IMR-90 (cell line): ENCODE results near the gene AKNA. TPM values are rescaled to one million over a fixed set of nuclear protein-coding genes. Genes with fewer than 3 reads are reported as not detected.

Source experiments
- ATAC-seq: fragments of 200-7000 bp; cut with Tn5 transposase; 2 replicates; pipeline ENCODE4 v1.9.1; 2020; ENCODE audit warnings: low read depth, mild to moderate bottlenecking, moderate library complexity
- BruUV-seq: library from RNA; stranded (reverse); fragments of 400-500 nt; replicated peaks from 2 replicates; lab custom pipeline; 2021; lab: Mats Ljungman, UMichigan
- CTCF ChIA-PET: fragments of 300-600 bp; formaldehyde crosslinking; extraction: SDS; loops from one replicate; lab custom pipeline; 2021; ENCODE audit warnings: antibody characterized with exemption; lab: Yijun Ruan, JAX
- POLR2A ChIA-PET: fragments of 300-600 bp; sonication (Branson Sonifier 250); formaldehyde crosslinking; loops from one replicate; lab custom pipeline; 2022; ENCODE audit warnings: antibody characterized with exemption; ENCODE audit not compliant: unreplicated experiment; lab: Charles Lee
- DNase-seq: peaks from one replicate; pipeline ENCODE4 v3.0.0; 2013
- H2AFZ ChIP-seq: replicated peaks from 2 replicates; pipeline ENCODE3; 2013; ENCODE audit warnings: low read length, mild to moderate bottlenecking; ENCODE audit not compliant: poor library complexity
- H2AK5ac ChIP-seq: 2 replicates; pipeline ENCODE4 v1.6.1; 2013; ENCODE audit warnings: low read depth, low read length, inconsistent platforms
- H2AK9ac ChIP-seq: replicated peaks from 2 replicates; pipeline ENCODE3; 2013; ENCODE audit warnings: mild to moderate bottlenecking, low read depth, low read length, moderate library complexity; ENCODE audit not compliant: poor library complexity
- H2BK120ac ChIP-seq: 2 replicates; pipeline ENCODE4 v1.6.1; 2013; ENCODE audit warnings: low read depth, low read length, inconsistent platforms
- H2BK15ac ChIP-seq: 3 replicates; pipeline ENCODE4 v1.6.1; 2013; ENCODE audit warnings: low read depth, low read length, inconsistent platforms
- H2BK20ac ChIP-seq: 2 replicates; pipeline ENCODE4 v1.6.1; 2013; ENCODE audit warnings: low read depth, mild to moderate bottlenecking, inconsistent platforms, low read length, moderate library complexity
- H2BK5ac ChIP-seq: 2 replicates; pipeline ENCODE4 v1.6.1; 2013; ENCODE audit warnings: mild to moderate bottlenecking, low read depth, low read length, inconsistent platforms; ENCODE audit not compliant: poor library complexity, severe bottlenecking
- H3K14ac ChIP-seq: replicated peaks from 2 replicates; pipeline ENCODE4 v1.6.1; 2013; ENCODE audit warnings: low read depth, low read length, inconsistent platforms
- H3K18ac ChIP-seq: 2 replicates; pipeline ENCODE4 v1.6.1; 2013; ENCODE audit warnings: low read depth, low read length, control low read depth
- H3K23ac ChIP-seq: 2 replicates; pipeline ENCODE4 v1.6.1; 2013; ENCODE audit warnings: low read depth, low read length, inconsistent platforms
- H3K27ac ChIP-seq: 2 replicates; pipeline ENCODE4 v1.5.1; 2013; ENCODE audit warnings: mild to moderate bottlenecking, control low read depth, low read length; ENCODE audit not compliant: insufficient read depth
- H3K27me3 ChIP-seq: 2 replicates; pipeline ENCODE4 v1.6.1; 2013; ENCODE audit warnings: low read length; ENCODE audit not compliant: control insufficient read depth, insufficient read depth
- H3K36me3 ChIP-seq: 2 replicates; pipeline ENCODE4 v1.6.1; 2013; ENCODE audit warnings: low read length, mixed read lengths; ENCODE audit not compliant: control insufficient read depth, insufficient read depth
- H3K4ac ChIP-seq: 2 replicates; pipeline ENCODE4 v1.6.1; 2013; ENCODE audit warnings: low read depth, low read length, inconsistent platforms
- H3K4me1 ChIP-seq: 2 replicates; pipeline ENCODE4 v1.6.1; 2013; ENCODE audit warnings: low read length, mixed read lengths; ENCODE audit not compliant: control insufficient read depth, insufficient read depth
- H3K4me2 ChIP-seq: 2 replicates; pipeline ENCODE4 v1.6.1; 2013; ENCODE audit warnings: low read depth, mild to moderate bottlenecking, control low read depth, low read length, moderate library complexity
- H3K4me3 ChIP-seq: 2 replicates; pipeline ENCODE4 v1.5.1; 2013; ENCODE audit warnings: low read depth, mild to moderate bottlenecking, control low read depth, low read length, moderate library complexity; ENCODE audit not compliant: insufficient read depth
- H3K56ac ChIP-seq: 2 replicates; pipeline ENCODE4 v1.6.1; 2013; ENCODE audit warnings: low read length, inconsistent platforms; ENCODE audit not compliant: insufficient read depth; ENCODE audit errors: extremely low read depth
- H3K79me1 ChIP-seq, 2 experiments: 2 replicates each; pipeline ENCODE4 v1.6.1; 2013; ENCODE audit warnings: low read length in 2 of 2, inconsistent platforms in 1 of 2, low read depth in 1 of 2
- H3K9ac ChIP-seq: 2 replicates; pipeline ENCODE4 v1.6.1; 2013; ENCODE audit warnings: low read depth, low read length, control low read depth
- H3K9me1 ChIP-seq: 2 replicates; pipeline ENCODE4 v1.6.1; 2013; ENCODE audit warnings: low read length, inconsistent platforms; ENCODE audit not compliant: insufficient read depth
- H3K9me3 ChIP-seq: 2 replicates; pipeline ENCODE4 v1.6.1; 2013; ENCODE audit warnings: low read length; ENCODE audit not compliant: control insufficient read depth, insufficient read depth
- H4K20me1 ChIP-seq: 2 replicates; pipeline ENCODE4 v1.6.1; 2013; ENCODE audit warnings: low read length, inconsistent platforms; ENCODE audit not compliant: insufficient read depth
- H4K5ac ChIP-seq: 2 replicates; pipeline ENCODE4 v1.6.1; 2013; ENCODE audit warnings: mild to moderate bottlenecking, low read depth, low read length, control low read depth
- H4K8ac ChIP-seq, 2 experiments: 2 replicates each; pipeline ENCODE4 v1.6.1; 2013; ENCODE audit warnings: low read depth in 2 of 2, low read length in 2 of 2, control low read depth in 1 of 2, inconsistent platforms in 1 of 2
- H4K91ac ChIP-seq: 2 replicates; pipeline ENCODE4 v1.6.1; 2013; ENCODE audit warnings: low read depth, low read length, inconsistent platforms; ENCODE audit not compliant: insufficient read depth
- CEBPB ChIP-seq: IDR thresholded peaks from 2 replicates; pipeline ENCODE4 v1.6.1; 2012; ENCODE audit warnings: low read depth, low read length, improper control_type of control experiment
- CHD1 ChIP-seq: IDR thresholded peaks from 2 replicates; pipeline ENCODE4 v1.6.1; 2012; ENCODE audit warnings: low read depth, low read length, improper control_type of control experiment
- ELK1 ChIP-seq: fragments of 150-350 bp; IDR thresholded peaks from 2 replicates; pipeline ENCODE4 v1.6.1; 2016; ENCODE audit warnings: low read depth, mild to moderate bottlenecking, low read length, moderate library complexity, borderline replicate concordance
- MAFK ChIP-seq: IDR thresholded peaks from 2 replicates; pipeline ENCODE4 v1.6.1; 2012; ENCODE audit warnings: low read depth, low read length, improper control_type of control experiment
- MAZ ChIP-seq: IDR thresholded peaks from 2 replicates; pipeline ENCODE4 v1.6.1; 2012; ENCODE audit warnings: low read depth, mild to moderate bottlenecking, low read length, improper control_type of control experiment, moderate library complexity, borderline replicate concordance
- MXI1 ChIP-seq: IDR thresholded peaks from 2 replicates; pipeline ENCODE4 v1.6.1; 2012; ENCODE audit warnings: low read depth, mild to moderate bottlenecking, low read length, moderate library complexity, borderline replicate concordance
- POLR2A ChIP-seq: IDR thresholded peaks from 2 replicates; pipeline ENCODE4 v1.6.1; 2012; ENCODE audit warnings: mild to moderate bottlenecking, low read depth, low read length
- RAD21 ChIP-seq: IDR thresholded peaks from 2 replicates; pipeline ENCODE4 v1.6.1; 2012; ENCODE audit warnings: low read length, improper control_type of control experiment
- RCOR1 ChIP-seq: IDR thresholded peaks from 2 replicates; pipeline ENCODE4 v1.6.1; 2012; ENCODE audit warnings: mild to moderate bottlenecking, low read length, improper control_type of control experiment; ENCODE audit not compliant: insufficient replicate concordance
- RFX5 ChIP-seq: IDR thresholded peaks from 2 replicates; pipeline ENCODE4 v1.8.0; 2012; ENCODE audit warnings: low read depth, mild to moderate bottlenecking, low read length, moderate library complexity
- SMC3 ChIP-seq: fragments of 150-350 bp; IDR thresholded peaks from 2 replicates; pipeline ENCODE4 v1.6.1; 2016; ENCODE audit warnings: low read depth, mild to moderate bottlenecking, antibody characterized with exemption, low read length, moderate library complexity
- WGBS, 2 experiments: methylation state at CpG; one replicate each; pipeline versions ENCODE4 v1.1.5 to v1.1.7; 2013; ENCODE audit warnings: missing lambda C conversion rate in 2 of 2; ENCODE audit not compliant: insufficient read length in 1 of 2; ENCODE audit errors: extremely low coverage in 2 of 2; 5-methylcytosine and 5-hydroxymethylcytosine counted together
- dilution Hi-C: fragments of 300-500 bp; cut with HindIII; formaldehyde crosslinking; loops from one replicate; pipeline ENCODE4 v1.14.3; 2018; ENCODE audit warnings: low sequenced_read_pairs; ENCODE audit not compliant: unreplicated experiment
- in situ Hi-C: fragments of 300-500 bp; cut with MboI; formaldehyde crosslinking; loops from 3 replicates; pipeline ENCODE4 v1.14.3; 2019; ENCODE audit warnings: low sequenced_read_pairs, inconsistent platforms, mixed read lengths
- intact Hi-C: fragments of 100-400 bp; cut with micrococcal nuclease; formaldehyde crosslinking; loops from 2 replicates; pipeline ENCODE4 v1.10.0; 2022
- polyA plus RNA-seq, 3 experiments: library from polyadenylated mRNA; depleted of rRNA; stranded (reverse); fragments of >200 nt; gene quantifications; 2 replicates each; pipeline ENCODE4 v1.2.3, GENCODE V29; 2012; ENCODE audit warnings: low replicate concordance in 1 of 3
- total RNA-seq: library from RNA; depleted of rRNA; stranded (reverse); fragments of >200 nt; gene quantifications from 2 replicates; pipeline ENCODE4 v1.2.3, GENCODE V29; 2012
- TF ChIP-seq, protein P1 (sequence below): fragments of 150-350 bp; IDR thresholded peaks from 2 replicates; pipeline ENCODE4 v1.6.1; 2017; ENCODE audit warnings: mild to moderate bottlenecking, antibody characterized with exemption, low read length, low read depth

AKNA gene
- total and polyA plus RNA-seq, 2 of the 4 experiments (the other 2 are of a cell fraction): 2.7 to 7.3 TPM

- Histone ChIP-seq H2AK5ac (peak overlapping the region; percentile 69; the same call in 1 of the 2 replicates), H3K18ac (no peak overlapping the region; the same call in 1 of the 2 replicates), H2BK20ac (peak overlapping the region; percentile 62; the same call in 1 of the 2 replicates), H2AFZ (peak overlapping the region; percentile 96), H3K27ac (peak overlapping the region; percentile 28), H4K91ac (peak overlapping the region; percentile 60; the same call in 1 of the 2 replicates), H3K4me1 (peaks cover 8% of the 10 kb centered on the region; the same call in 1 of the 2 replicates), H3K9me1 (no peaks in the 10 kb centered on the region), H2AK9ac (peak overlapping the region; percentile 91), H3K79me1 (peaks cover 3 to 9% of the 10 kb centered on the region in 2 experiments; a peak in 1 of 4 replicates), H2BK5ac (no peak overlapping the region), H3K23ac (peak overlapping the region; percentile 70; the same call in 1 of the 2 replicates), H3K14ac (peak overlapping the region; percentile 20; the same call in 1 of the 2 replicates), H2BK15ac (peak overlapping the region; percentile 20; the same call in 1 of the 3 replicates), H3K36me3 (no peaks in the 10 kb centered on the region), H2BK120ac (peak overlapping the region; percentile 69), H3K27me3 (no peaks in the 10 kb centered on the region), H3K56ac (no peak overlapping the region), H3K9me3 (no peaks in the 10 kb centered on the region), H4K20me1 (no peaks in the 10 kb centered on the region), H3K4ac (peak overlapping the region; percentile 80), H3K4me3 (peak overlapping the region; percentile 81), H4K8ac (peak overlapping the region; percentile 50 to 78; a peak in 2 of 4 replicates), H4K5ac (peak overlapping the region; percentile 9; the same call in 1 of the 2 replicates), H3K4me2 (peak overlapping the region; percentile 81), H3K9ac (peak overlapping the region; percentile 48)
- ATAC-seq (peak; percentile 97), DNase-seq (peak; percentile 86)
- in situ Hi-C loops (no loop called here), intact Hi-C loops (loop anchor here (2.0 kb wide), 1 partner anchor 59 kb away; no protein-coding TSS in a partner anchor), dilution Hi-C loops (no loop called here)
- no TSS peak for BruUV-seq
- ChIA-PET CTCF (interaction anchor here (1.1 kb wide), 1 partner anchor 19 kb away, joined by 3 read pairs; no protein-coding TSS in a partner anchor), POLR2A (interaction anchor here (0.6 kb wide), 2 partner anchors 11 to 277 kb away, joined by 3 to 4 read pairs; no protein-coding TSS in a partner anchor)
- WGBS, 2 experiments: 0% methylated on average over 15 of the region's 66 CpGs; no CpG with 5 or more reads in 1 of the 2 experiments
- TF ChIP-seq RCOR1: no peak
- TF ChIP-seq CHD1: no peak; the same call in 1 of the 2 replicates
- TF ChIP-seq SMC3: no peak
- TF ChIP-seq RFX5: peak; percentile 15; the same call in 1 of the 2 replicates
- TF ChIP-seq, protein P1, sequence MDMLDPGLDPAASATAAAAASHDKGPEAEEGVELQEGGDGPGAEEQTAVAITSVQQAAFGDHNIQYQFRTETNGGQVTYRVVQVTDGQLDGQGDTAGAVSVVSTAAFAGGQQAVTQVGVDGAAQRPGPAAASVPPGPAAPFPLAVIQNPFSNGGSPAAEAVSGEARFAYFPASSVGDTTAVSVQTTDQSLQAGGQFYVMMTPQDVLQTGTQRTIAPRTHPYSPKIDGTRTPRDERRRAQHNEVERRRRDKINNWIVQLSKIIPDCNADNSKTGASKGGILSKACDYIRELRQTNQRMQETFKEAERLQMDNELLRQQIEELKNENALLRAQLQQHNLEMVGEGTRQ: no peak
- TF ChIP-seq RAD21: no peak
- TF ChIP-seq MXI1: peak; percentile 84
- TF ChIP-seq POLR2A: peak; percentile 55
- TF ChIP-seq MAFK: no peak
- TF ChIP-seq ELK1: no peak
- peak; percentile 48; the same call in 1 of the 2 replicates for TF ChIP-seq MAZ
- peak; percentile 37 for TF ChIP-seq CEBPB
Measured at GRCh38 chr9:114397848-114398605, 10.2 kb upstream of the AKNA start.
